Right renal pelvis (tissue), 4 donors: ENCODE data around the gene ADAM19. TPM values are rescaled to one million over a fixed set of nuclear protein-coding genes. Genes with fewer than 3 reads are reported as not detected.

Experiments used
- DNase-seq, 4 donors: peaks; one replicate each; pipeline ENCODE4 v3.0.0-alpha.2; 2013; ENCODE audit warnings: low read depth in 4 of 4, low spot score in 3 of 4, missing footprints in 1 of 4
- polyA plus RNA-seq, 4 donors: library from polyadenylated mRNA; unstranded; fragments of 120-200 nt; gene quantifications; one replicate each; pipeline ENCODE4 v1.2.1, GENCODE V29; 2013; ENCODE audit not compliant: insufficient read length in 4 of 4

Gene ADAM19
- polyA plus RNA-seq, 4 donors = 9.1 to 10.5 (median 9.6) TPM

DNA sequence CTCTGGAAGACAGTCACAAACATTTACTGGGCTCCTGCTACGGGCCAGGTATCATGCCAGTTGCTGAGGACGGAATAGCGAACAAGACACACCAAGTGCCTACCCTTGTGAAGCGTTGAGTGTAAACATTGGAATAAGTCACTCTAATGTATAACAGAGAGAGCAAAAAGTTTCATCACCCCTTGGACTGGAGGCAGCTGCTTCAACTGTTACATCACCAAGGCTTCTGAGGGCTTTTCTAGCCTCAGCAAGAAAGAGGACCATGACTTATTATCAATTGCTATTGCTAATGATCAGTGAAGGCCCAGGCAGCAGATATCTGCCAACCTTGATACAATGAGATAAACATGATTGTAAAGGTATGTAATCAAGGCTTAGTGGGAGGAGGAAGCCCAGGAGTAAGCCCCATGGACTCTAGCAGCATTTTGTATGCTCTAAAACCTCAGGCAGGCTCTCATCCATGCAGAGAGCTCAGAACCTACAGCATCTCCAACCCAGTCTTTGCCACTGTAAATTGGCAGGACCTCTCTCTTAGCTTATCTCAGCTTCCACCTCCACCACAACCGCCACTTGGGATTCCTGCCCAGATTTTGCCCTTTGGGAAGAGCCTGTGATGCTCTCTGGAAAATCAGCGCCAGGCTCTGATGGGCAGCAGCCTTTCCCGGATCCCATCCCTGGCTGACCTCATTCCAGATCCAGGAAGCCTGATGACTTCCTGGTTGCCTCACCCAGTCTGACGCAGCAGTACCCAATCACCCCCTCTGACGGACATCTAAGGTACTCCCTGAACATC lies 54.5 kb downstream of the ADAM19 start:
- DNase-seq = no peak

DNA sequence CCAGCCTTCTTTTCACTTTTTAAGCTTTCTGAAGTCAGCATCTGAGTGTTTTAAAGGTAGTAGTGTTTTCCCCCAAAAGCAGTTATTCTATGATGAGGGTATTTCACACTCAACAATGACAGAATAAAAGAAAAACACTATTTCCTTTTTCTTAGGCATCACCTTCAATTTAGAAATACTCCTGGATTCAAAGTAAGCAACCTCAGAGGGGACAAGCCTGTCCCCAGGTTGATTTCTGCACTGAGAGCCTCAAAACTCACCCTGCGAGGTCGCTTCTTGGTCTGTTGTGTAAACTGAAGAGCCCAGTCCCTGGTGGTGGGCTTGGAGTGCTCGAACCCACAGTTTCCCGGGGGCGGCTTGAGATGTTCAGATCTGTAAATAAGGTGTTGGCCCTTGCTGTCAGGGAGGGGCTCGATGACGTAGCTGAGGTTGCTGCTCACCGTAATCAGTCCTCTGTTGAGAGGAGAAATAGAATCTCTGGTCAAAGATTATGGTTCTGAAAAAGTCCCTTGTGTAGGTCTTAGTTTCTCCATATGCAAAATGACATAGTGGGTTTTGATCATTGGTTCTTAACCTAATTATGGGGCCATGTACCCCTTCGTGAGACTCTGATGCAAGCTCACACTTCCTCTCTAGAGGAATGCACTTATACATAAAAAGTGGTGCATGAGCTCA lies 55.9 kb downstream of the ADAM19 start:
- DNase-seq = no peak

DNA sequence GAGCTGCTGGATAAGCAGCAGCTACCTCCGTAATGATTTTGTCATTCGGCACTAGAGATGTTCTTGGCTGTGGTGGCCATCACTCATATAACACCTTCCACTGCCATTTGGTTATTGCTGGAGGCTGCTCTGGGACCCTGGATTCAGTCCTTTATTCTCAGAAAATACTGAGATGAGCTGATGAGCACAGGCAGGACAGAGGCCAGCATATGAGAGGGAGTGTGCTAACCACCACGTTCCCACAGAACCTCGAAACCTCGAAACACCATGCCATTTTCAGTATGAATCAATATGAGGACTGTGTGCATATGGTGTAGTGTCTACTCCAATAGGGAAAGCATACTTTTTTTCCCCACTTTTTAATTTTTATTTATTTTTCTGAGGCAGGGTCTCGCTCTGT lies 56.6 kb downstream of the ADAM19 start:
- no peak for DNase-seq

DNA sequence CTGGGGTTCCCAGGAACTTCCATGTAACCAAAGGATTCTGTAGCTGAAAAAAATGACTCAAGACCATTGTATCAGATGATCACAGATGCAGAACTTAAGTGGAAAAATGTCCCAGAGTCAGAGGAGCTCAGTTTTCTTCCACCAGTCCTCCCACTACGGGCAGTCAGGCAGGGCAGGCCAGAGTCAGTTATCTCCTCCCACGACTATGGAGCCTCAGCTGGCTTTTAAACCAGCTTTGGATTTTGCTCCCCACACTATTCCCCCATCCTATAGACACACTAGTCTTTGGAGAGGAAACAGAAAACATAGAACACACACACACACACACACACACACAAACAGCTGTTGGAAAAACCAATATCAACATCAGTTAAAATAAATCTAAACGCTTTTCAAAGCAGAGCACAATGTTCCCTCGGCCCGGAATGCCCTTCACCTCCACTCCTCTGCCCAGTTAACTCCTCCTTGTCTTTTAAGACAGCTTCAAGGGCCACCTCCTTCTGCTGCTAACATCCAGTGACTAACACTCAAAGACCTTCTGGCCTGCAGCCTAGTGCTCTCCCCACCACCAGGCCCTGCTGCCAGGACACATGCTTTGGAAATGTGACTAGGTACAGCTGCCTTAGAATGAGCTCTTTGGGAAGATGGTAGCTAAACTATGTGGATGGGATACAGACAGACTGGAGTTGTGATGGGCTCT lies 58.8 kb downstream of the ADAM19 start:
- no peak for DNase-seq

DNA sequence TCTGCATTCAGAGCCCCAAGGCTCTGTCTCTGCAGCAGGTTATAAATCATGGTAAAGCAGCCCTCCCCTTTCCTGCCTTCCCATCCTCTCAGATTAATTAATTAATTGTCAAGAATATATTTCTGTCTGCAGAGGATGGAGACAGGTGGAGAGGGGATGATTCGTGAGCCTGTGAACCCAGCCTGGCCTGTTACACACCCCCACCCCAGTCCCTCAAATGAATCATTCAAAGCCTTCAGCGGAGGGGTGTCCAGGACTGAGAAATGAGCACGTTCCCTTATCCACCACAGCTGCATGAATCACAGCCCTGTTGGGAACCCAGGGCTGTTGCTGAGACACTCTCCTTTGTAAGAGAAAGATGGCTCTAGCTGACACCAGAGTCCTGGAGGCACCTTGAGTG lies 59.6 kb downstream of the ADAM19 start:
- no peak for DNase-seq

DNA sequence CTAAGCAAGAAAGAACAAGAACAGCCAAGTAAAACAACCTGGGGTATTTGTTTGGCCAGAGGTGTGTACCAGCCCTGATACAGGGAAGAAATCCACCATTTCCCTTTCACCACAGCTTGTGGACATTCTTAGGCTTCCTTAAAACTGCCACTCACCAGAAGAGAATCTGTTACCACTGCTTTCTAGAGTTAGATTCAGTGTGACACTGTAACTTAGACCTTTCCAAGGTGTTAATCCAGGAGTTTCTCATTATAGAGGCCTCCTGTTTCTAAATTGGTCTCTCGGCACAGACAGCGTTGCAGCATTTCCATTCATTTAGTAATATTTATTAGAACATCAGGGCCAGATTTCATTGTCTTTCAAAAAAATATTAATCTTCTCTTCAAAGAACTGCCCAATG lies 60.6 kb downstream of the ADAM19 start:
- no peak for DNase-seq

DNA sequence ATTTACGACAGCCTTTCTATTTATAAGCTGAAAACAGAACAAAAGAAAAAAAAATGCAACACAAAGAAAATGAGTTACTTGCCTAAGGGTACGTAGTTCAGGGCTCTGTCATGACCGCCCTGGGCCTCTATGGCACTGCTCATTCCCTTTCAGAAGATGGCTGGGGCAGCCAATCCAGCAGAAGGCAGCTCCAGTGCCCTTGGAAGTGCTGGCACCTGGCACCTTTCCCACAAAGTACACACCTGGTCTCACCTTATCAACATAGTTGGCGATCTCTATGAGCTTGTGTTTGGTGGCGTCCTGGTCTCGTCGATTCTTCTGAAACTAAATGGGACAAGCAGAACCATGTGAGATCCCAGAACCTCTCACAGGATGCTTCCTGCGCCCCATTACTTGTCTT lies 62.4 kb downstream of the ADAM19 start:
- DNase-seq = no peak

DNA sequence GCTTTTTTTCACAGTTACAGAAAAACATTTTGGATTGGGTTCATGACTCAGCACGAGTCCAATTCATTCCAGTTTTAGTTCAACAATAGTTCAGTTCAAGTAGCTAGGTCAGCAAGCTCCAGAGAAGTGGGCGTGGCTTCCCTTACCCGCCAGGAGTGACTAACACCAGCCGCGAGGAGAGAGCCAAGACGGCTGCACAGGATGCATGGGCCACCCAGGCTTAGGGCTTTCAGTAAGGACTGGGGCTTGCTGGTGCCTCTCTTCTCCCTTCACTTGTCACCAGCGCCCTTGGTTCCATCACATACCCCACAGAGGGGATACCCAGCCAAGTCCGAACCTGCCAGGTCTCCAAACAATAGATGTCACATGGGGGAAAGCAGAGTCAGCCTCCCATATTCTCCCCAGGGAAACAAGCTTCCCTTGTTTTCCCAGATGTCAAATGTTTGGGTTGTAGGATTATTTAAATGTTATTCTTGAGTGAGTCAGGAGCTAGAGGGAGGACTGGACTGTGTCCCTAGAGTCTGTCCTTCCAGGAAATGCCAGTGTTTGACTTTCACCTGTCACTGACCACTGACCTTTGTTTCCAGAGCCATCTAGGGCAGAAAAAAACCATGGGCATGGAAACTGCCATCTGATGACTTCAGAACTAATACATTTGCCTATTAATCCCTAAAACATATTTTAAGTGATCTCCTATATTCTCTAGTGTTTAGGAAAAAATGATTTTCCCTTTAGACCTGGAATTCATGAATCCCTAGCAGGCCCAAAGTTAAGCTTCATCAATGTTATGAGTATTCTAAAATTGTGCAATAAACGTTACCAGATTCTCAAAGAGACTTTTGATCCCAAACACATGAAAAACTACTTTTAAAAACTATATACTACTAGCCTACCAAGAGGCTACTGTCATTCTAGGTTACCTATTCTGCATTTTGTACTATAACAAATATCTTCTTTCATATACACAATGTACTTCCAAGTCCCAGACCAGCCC lies 63.6 kb downstream of the ADAM19 start:
- peak in 1 of 4 donors; percentile 63 for DNase-seq

DNA sequence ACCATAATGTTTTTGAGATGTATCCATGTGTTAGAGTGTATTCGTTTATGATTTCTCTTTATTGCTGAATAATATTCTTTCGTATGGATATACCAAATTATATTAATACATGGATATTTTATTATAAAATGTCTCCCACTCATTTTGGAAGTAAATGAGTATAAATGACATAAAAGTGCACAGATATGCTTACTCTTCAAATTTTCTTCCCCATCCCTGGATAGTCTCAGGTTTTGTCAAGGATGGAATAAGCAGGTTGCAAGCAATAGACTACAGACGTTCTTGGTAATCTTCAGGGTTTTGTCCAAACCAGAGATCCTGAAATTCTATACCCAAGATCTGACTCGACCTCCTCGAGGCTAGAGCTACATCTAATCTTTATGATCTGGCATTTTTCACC lies 64.9 kb downstream of the ADAM19 start:
- DNase-seq = no peak

DNA sequence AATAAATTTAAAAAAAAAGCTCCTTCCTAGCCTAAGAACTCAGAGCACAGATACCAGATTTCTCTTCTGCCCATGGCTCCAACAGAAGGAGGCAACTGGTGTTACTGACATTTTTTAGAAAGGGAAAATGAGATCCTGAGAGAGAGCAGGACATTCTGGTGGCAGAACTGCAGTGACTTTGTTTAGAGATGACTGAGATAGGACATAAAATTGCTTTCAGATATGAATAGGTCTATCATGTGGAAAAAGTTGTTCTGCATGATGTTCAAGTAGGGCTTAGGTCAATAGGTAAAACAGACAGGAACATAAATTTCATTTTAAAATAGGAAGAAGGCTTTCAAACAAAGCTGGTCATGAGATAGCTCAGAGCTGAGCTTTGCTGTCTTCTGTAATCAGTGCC lies 66.0 kb downstream of the ADAM19 start:
- DNase-seq = no peak

DNA sequence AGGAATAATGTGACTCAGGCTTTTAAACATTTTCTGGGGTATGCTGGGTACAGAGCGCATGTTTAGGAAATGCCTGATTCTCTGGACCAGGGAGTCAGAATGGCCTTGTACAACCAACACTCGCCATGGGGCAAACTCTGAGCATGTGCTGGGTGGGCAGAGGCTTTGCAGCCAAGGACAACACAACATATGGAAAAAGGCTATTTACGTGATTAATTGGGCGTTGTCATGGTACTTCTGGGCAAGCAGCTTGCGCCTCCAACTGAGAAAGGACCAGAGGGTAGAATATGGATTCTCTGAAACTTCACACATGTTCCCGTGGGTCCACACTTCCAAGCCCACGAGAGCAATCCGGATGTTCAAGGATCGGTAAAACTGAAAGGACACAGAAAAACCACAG lies 66.5 kb downstream of the ADAM19 start:
- DNase-seq = no peak

DNA sequence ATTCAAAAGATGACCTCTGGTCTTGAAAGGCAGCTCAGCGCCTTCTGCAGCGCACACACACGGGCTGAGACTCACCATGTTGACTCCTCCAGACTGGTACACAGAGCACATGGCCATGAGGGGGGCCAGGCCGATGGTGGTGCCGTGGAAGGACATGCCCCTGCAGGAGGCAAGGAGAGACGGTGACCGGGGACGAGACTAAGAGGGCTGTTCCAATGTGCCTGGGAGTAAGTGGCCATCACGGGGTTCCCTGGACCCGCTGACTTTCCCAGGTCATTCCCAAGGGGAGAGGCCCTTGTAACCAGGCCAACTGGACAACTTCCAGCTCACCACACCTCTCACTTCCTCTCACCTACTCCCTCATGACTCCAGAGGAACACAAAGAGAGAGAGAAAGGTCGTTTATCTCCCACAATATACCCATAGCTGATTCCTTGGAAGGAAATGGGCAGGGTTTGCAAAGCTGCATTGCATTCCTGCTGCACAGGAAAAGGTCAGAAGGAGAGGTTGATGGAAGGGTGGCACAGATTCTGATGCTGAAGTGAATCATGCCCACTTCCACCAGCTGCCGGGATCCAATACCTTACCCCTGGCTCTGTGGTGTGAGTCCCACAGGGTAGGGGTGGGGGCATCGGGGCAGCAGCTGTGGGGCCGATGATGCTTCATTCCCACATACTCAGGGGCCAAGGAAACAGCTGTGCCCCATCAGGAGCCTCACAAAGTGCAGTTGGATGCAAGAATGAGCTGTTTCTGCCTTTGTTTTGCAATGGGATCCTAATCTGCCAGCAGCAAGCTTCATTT lies 68.4 kb downstream of the ADAM19 start:
- DNase-seq = no peak

DNA sequence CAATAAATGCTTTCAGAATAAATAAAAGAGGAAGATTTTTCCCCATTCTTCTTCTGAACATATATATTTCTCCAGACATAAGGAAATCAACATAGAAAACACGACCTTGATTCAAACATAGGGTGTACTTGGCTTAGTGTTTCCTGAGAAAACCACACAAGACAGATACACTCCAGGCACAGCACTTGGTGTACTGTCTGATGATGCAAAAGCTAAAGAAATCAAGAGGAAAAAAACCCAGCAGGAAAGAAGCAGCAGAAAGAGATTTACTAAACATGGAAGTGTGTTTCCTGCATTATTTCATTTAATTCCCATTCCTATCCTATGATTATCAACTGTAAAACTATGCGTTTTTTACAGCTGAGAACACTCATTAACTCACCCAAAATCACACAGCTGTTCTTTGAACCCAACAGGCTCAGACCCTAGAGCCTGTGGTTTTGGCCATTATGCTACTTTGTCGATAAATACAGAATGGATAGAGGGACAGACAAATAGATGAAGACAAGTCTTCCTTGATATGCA lies 69.4 kb downstream of the ADAM19 start:
- DNase-seq = no peak

DNA sequence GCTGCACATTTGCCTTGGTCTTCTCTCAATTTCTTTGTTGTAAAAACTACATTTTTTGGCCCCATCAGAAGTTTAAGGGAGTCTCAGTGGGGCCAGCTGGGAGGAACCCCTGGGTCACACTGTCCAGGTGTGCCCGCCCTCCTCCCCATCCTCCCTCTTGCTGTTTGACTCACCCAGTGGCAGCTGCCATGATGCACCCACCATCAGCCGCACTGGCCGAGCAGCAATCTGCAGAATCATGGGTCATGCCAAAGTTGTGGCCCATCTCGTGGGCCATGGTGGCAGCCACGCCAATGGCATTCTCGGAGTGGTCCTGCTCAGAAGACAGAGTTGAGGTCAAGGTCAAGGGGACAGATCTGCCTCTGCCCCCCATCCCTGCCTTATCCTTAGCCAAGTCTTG lies 70.1 kb downstream of the ADAM19 start:
- DNase-seq = no peak

DNA sequence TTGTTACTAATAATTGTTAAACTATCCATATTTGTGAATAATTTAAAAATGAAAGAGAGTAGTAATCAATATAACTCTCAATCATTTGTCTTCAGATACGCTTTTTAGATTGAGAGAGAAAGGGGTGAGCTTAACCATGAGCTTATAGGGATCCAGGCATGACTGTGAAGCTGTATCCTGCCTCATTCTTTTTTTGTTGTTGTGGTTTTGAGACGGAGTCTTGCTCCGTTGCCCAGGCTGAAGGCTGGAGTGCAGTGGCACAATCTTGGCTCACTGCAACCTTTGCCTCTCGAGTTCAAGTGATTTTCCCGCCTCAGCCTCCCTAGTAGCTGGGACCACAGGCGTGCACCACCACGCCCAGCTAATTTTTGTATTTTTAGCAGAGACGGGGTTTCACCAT lies 71.5 kb downstream of the ADAM19 start:
- DNase-seq = no peak

DNA sequence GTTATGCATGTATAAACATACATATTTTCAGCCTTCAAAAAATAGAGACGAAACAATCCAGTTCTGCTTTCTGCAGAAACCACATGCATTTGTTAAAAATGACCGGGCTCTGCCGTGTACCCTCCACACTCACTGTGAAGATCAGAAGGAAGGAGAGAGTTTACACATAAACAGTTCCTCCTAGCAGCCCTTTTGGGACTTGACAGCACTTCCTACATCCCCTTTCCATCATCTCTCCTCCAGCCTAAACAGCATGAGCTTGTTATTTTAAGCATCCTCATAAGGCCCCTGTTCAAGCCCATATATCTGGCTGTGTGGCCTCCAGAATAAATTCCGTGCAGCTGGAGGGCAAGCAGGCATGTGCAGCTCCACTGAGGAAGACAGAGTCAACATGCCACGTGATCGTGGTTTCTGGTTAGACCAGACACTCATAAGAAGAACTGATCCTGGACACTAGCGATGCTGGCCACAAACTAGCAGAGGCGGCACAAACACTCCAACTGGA lies 73.4 kb downstream of the ADAM19 start:
- DNase-seq = no peak

DNA sequence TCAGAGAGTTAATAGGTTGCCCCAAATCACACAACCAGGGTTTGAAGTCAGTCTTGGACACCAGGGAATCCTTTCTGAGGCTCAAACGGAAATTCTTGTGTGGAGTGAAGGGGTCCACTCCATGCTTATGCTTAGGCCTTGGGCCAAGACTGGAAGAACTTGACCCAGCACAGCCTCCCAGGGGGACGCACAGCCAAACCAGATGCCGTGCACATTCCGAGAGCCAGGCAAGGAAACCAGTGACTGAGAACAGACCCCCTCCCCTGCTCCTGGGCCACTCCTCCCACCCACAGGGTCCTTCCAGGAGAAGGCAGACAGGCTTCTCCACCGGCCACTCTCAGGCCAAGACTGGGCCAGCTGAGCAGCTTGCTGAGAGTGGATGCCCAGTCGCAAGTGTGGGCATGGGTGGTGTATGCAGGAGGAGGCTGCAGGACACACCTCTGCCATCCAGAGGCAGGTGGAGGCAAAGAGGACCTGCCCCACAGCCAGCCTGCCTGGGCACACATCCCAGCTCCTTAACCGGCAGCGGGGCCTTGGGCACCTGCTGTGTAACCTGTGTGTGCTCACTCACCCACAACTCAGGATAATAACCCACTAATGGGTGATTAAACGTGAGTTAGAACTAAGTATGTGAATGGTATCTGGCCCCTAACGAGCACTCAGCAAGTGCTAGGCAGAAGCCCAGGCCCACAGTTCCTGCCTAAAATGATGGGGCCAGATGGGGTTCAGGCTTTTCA lies 77.5 kb downstream of the ADAM19 start:
- DNase-seq = no peak

DNA sequence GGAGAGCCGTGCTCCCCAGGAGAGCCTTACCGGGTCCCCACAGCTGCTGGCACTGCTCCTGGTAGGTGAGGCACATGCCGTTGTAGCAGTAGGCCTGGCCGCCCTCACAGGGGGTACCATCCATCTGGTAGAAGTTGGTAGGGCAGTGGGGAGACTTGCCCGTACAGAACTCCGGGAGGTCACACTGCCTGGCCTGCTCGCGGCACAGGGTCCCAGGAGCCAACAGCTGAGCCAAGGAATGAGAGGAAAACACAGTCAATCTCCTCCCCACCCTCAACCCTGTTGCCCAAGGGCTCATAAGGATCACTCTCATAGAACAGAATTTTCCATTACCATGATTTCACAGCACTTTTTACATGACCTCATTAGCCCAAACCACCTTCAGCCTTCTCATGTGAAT lies 78.7 kb downstream of the ADAM19 start:
- no peak for DNase-seq
